ENCODE results near the gene SLC22A16. TPM values are rescaled to one million over a fixed set of nuclear protein-coding genes. Genes with fewer than 3 reads are reported as not detected.

The SLC22A16 gene
- total RNA-seq, 3 donors from 2014 or later, result 0.15 to 2.9 (median 0.33) TPM

GRCh38 chr6:110486756-110487155 lies 10.3 kb upstream of the SLC22A16 start:
- no peaks in the 10 kb centered on the region for H3K36me3 ChIP-seq
- no peaks in the 10 kb centered on the region for H3K4me1 ChIP-seq
- TF ChIP-seq POLR2A (IDR thresholded peaks at IDR 0.05) (no peak), POLR2AphosphoS5 (IDR thresholded peaks at IDR 0.05) (no peak), CTCF (IDR thresholded peaks at IDR 0.05) (no peak)
- no peak overlapping the region for H3K4me3 ChIP-seq
- no peak overlapping the region for H3K27ac ChIP-seq
- no peaks in the 10 kb centered on the region for H3K27me3 ChIP-seq
- H3K9me3 ChIP-seq, result no peaks in the 10 kb centered on the region
- DNase-seq (ENCODE audit: low spot score in 2 of 2), result no peak
- intact Hi-C loops (cut with DNase I; ENCODE audit: low total_unique reads), result no loop called here

- Histone ChIP-seq H3K27ac (no peak overlapping the region), H3K36me3 (no peaks in the 10 kb centered on the region), H3K4me1 (no peaks in the 10 kb centered on the region), H3K9me3 (no peaks in the 10 kb centered on the region), H3K27me3 (no peaks in the 10 kb centered on the region), H3K4me3 (no peak overlapping the region)
- intact Hi-C loops (cut with DNase I; ENCODE audit: low total_unique reads), result no loop called here
- DNase-seq (ENCODE audit: low spot score in 2 of 2), result no peak
- TF ChIP-seq POLR2AphosphoS5 (IDR thresholded peaks at IDR 0.05) (no peak), CTCF (IDR thresholded peaks at IDR 0.05) (no peak), POLR2A (IDR thresholded peaks at IDR 0.05) (no peak)
Measured at GRCh38 chr6:110485491-110485890, 9.1 kb upstream of the SLC22A16 start.

GRCh38 chr6:110484321-110484720 lies 7.9 kb upstream of the SLC22A16 start:
- no peak for DNase-seq (ENCODE audit: low spot score in 2 of 2)
- Histone ChIP-seq H3K9me3 (no peaks in the 10 kb centered on the region), H3K27me3 (no peaks in the 10 kb centered on the region), H3K4me3 (no peak overlapping the region), H3K4me1 (no peaks in the 10 kb centered on the region), H3K36me3 (no peaks in the 10 kb centered on the region), H3K27ac (no peak overlapping the region)
- intact Hi-C loops (cut with DNase I; ENCODE audit: low total_unique reads), result no loop called here
- TF ChIP-seq POLR2AphosphoS5 (IDR thresholded peaks at IDR 0.05) (no peak), POLR2A (IDR thresholded peaks at IDR 0.05) (no peak), CTCF (IDR thresholded peaks at IDR 0.05) (no peak)

GRCh38 chr6:110482774-110483400 lies 6.5 kb upstream of the SLC22A16 start:
- Histone ChIP-seq H3K4me1 (no peaks in the 10 kb centered on the region), H3K9me3 (no peaks in the 10 kb centered on the region), H3K36me3 (no peaks in the 10 kb centered on the region), H3K27me3 (no peaks in the 10 kb centered on the region), H3K27ac (no peak overlapping the region), H3K4me3 (no peak overlapping the region)
- intact Hi-C loops (cut with DNase I; ENCODE audit: low total_unique reads), result no loop called here
- no peak for DNase-seq (ENCODE audit: low spot score in 2 of 2)
- TF ChIP-seq POLR2A (IDR thresholded peaks at IDR 0.05) (no peak), POLR2AphosphoS5 (IDR thresholded peaks at IDR 0.05) (no peak), CTCF (IDR thresholded peaks at IDR 0.05) (no peak)

- Histone ChIP-seq H3K9me3 (no peaks in the 10 kb centered on the region), H3K4me3 (no peak overlapping the region), H3K4me1 (no peaks in the 10 kb centered on the region), H3K36me3 (no peaks in the 10 kb centered on the region), H3K27me3 (peaks cover 0 to under 1% of the 10 kb centered on the region in 2 donors), H3K27ac (no peak overlapping the region)
- no peak for TF ChIP-seq CTCF (IDR thresholded peaks at IDR 0.05)
- TF ChIP-seq POLR2A (IDR thresholded peaks at IDR 0.05), result no peak
- no peak for TF ChIP-seq POLR2AphosphoS5 (IDR thresholded peaks at IDR 0.05)
- intact Hi-C loops (cut with DNase I; ENCODE audit: low total_unique reads), result no loop called here
- DNase-seq (ENCODE audit: low spot score in 2 of 2), result no peak
Measured at GRCh38 chr6:110481081-110481480, 4.7 kb upstream of the SLC22A16 start.

All from breast epithelium (tissue), 4 donors.